Calu3 (cell line): Measurements from ENCODE around the gene ZBTB5. TPM values are rescaled to one million over a fixed set of nuclear protein-coding genes. Genes with fewer than 3 reads are reported as not detected.
A peak's percentile ranks its signal among the peaks of the same experiment; 100 is the strongest.
"Not testable (repeated sequence)": the region's sequence is repeated elsewhere in the genome, so short reads cannot be mapped to it uniquely, and the experiment has no call there.

Experiments
- BruUV-seq: library from RNA; stranded (reverse); fragments of 400-500 nt; replicated peaks from 2 replicates; lab custom pipeline; 2021; lab: Mats Ljungman, UMichigan
- CTCF ChIA-PET: fragments of 300-600 bp; sonication (Branson Sonifier 250); formaldehyde crosslinking; loops from one replicate; lab custom pipeline; 2022; ENCODE audit warnings: antibody characterized with exemption; lab: Charles Lee
- DNase-seq: peaks from one replicate; pipeline ENCODE4 v3.0.0; 2022
- H3K27ac Mint-ChIP-seq: one replicate; pipeline ENCODE4 v1.8.0; 2022; ENCODE audit warnings: mixed read lengths; ENCODE audit not compliant: unreplicated experiment
- H3K27me3 Mint-ChIP-seq: one replicate; pipeline ENCODE4 v1.8.0; 2022; ENCODE audit warnings: mixed read lengths; ENCODE audit not compliant: unreplicated experiment
- H3K36me3 Mint-ChIP-seq: one replicate; pipeline ENCODE4 v1.8.0; 2022; ENCODE audit warnings: mild to moderate bottlenecking, moderate library complexity, mixed read lengths; ENCODE audit not compliant: insufficient read depth, unreplicated experiment
- H3K4me1 Mint-ChIP-seq: one replicate; pipeline ENCODE4 v1.8.0; 2022; ENCODE audit warnings: mild to moderate bottlenecking, low read depth, mixed read lengths; ENCODE audit not compliant: unreplicated experiment
- H3K4me3 Mint-ChIP-seq: one replicate; pipeline ENCODE4 v1.8.0; 2022; ENCODE audit warnings: mild to moderate bottlenecking, low read depth, moderate library complexity, mixed read lengths; ENCODE audit not compliant: unreplicated experiment
- H3K9me3 Mint-ChIP-seq: one replicate; pipeline ENCODE4 v1.8.0; 2022; ENCODE audit warnings: low read depth, mixed read lengths; ENCODE audit not compliant: unreplicated experiment
- CTCF ChIP-seq: fragments of 200-600 bp; IDR thresholded peaks from one replicate; pipeline ENCODE4 v1.8.0; 2022; ENCODE audit warnings: antibody characterized with exemption; ENCODE audit not compliant: unreplicated experiment
- intact Hi-C: fragments of 100-400 bp; cut with micrococcal nuclease; formaldehyde crosslinking; loops from one replicate; pipeline ENCODE4 v1.10.0; 2022; ENCODE audit not compliant: unreplicated experiment
- total RNA-seq: library from RNA; stranded (reverse); gene quantifications from 2 replicates; pipeline ENCODE4 v1.2.3, GENCODE V29; 2022

Gene ZBTB5
- total RNA-seq, 1 experiment from 2014 or later = 4.7 TPM

- Mint-ChIP-seq H3K27me3 (no peaks in the 10 kb centered on the region), H3K36me3 (peaks cover 4% of the 10 kb centered on the region), H3K4me1 (peaks cover 11% of the 10 kb centered on the region), H3K4me3 (no peak overlapping the region), H3K9me3 (no peaks in the 10 kb centered on the region), H3K27ac (no peak overlapping the region)
- intact Hi-C loops = no loop called here
- BruUV-seq = no TSS peak
- CTCF ChIA-PET = interaction anchor here (0.5 kb wide), 1 partner anchor 550 kb away, joined by 3 read pairs; no protein-coding TSS in a partner anchor
- no peak for DNase-seq
- TF ChIP-seq CTCF = no peak
Measured at GRCh38 chr9:37476930-37477329, 11.7 kb upstream of the ZBTB5 start.

- H3K4me1 Mint-ChIP-seq = peaks cover 8% of the 10 kb centered on the region
- H3K27me3 Mint-ChIP-seq = no peaks in the 10 kb centered on the region
- H3K4me3 Mint-ChIP-seq = no peak overlapping the region
- CTCF ChIA-PET = no interaction called here
- no peak for DNase-seq
- H3K27ac Mint-ChIP-seq = no peak overlapping the region
- intact Hi-C loops = no loop called here
- TF ChIP-seq CTCF = no peak
- peaks cover 7% of the 10 kb centered on the region for H3K36me3 Mint-ChIP-seq
- no TSS peak for BruUV-seq
- H3K9me3 Mint-ChIP-seq = no peaks in the 10 kb centered on the region
Measured at GRCh38 chr9:37474438-37474837, 9.2 kb upstream of the ZBTB5 start.

GRCh38 chr9:37473982-37474381 lies 8.7 kb upstream of the ZBTB5 start:
- H3K4me1 Mint-ChIP-seq, H3K9me3 Mint-ChIP-seq, CTCF ChIA-PET, H3K27me3 Mint-ChIP-seq, DNase-seq, intact Hi-C loops, H3K4me3 Mint-ChIP-seq, H3K27ac Mint-ChIP-seq, BruUV-seq, H3K36me3 Mint-ChIP-seq: not testable (repeated sequence)

- no peak for DNase-seq
- Mint-ChIP-seq H3K36me3 (peaks cover 7% of the 10 kb centered on the region), H3K4me3 (peak overlapping the region; percentile 63), H3K4me1 (peaks cover 8% of the 10 kb centered on the region), H3K27ac (peak overlapping the region; percentile 66), H3K9me3 (no peaks in the 10 kb centered on the region), H3K27me3 (no peaks in the 10 kb centered on the region)
- intact Hi-C loops = no loop called here
- no peak for TF ChIP-seq CTCF
- no TSS peak for BruUV-seq
- CTCF ChIA-PET = no interaction called here
Measured at GRCh38 chr9:37471942-37472684, 6.9 kb upstream of the ZBTB5 start.

- no TSS peak for BruUV-seq
- DNase-seq = no peak
- TF ChIP-seq CTCF = no peak
- H3K4me1 Mint-ChIP-seq = peaks cover 8% of the 10 kb centered on the region
- H3K27ac Mint-ChIP-seq = no peak overlapping the region
- H3K27me3 Mint-ChIP-seq = no peaks in the 10 kb centered on the region
- no peak overlapping the region for H3K4me3 Mint-ChIP-seq
- CTCF ChIA-PET = no interaction called here
- no peaks in the 10 kb centered on the region for H3K9me3 Mint-ChIP-seq
- peaks cover 28% of the 10 kb centered on the region for H3K36me3 Mint-ChIP-seq
- intact Hi-C loops = no loop called here
Measured at GRCh38 chr9:37468620-37469019, 3.4 kb upstream of the ZBTB5 start.

- BruUV-seq, H3K9me3 Mint-ChIP-seq, H3K27ac Mint-ChIP-seq, CTCF ChIA-PET, H3K4me1 Mint-ChIP-seq, intact Hi-C loops, H3K27me3 Mint-ChIP-seq, H3K4me3 Mint-ChIP-seq, DNase-seq: not testable (repeated sequence)
- H3K36me3 Mint-ChIP-seq = peaks cover 35% of the 10 kb centered on the region
Measured at GRCh38 chr9:37467530-37467929, 2.3 kb upstream of the ZBTB5 start.
